ENCODE data around the gene CDC42EP1.

CDC42EP1 gene, protein sequence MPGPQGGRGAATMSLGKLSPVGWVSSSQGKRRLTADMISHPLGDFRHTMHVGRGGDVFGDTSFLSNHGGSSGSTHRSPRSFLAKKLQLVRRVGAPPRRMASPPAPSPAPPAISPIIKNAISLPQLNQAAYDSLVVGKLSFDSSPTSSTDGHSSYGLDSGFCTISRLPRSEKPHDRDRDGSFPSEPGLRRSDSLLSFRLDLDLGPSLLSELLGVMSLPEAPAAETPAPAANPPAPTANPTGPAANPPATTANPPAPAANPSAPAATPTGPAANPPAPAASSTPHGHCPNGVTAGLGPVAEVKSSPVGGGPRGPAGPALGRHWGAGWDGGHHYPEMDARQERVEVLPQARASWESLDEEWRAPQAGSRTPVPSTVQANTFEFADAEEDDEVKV

GRCh38 chr22:37559901-37560607 lies at the start of gene CDC42EP1:
CDC42EP1 (plus strand) TSS chr22:37560480; CDS start chr22:37566350, 5,870 bp downstream.
- H3K36me3 ChIP-seq (ENCODE audit: control insufficient read depth, insufficient read depth, low read length, severe bottlenecking) = peaks cover 3% of the 10 kb centered on the region
- H3K27me3 ChIP-seq (replicated peaks; ENCODE audit: control insufficient read depth, insufficient read depth, low read length) = no peaks in the 10 kb centered on the region
- no peaks in the 10 kb centered on the region for H3K9me3 ChIP-seq (ENCODE audit: control insufficient read depth, low read length)
- H3K9ac ChIP-seq (ENCODE audit: low read length) = peak within 1 kb of the TSS; percentile 98
- H3K4me1 ChIP-seq (ENCODE audit: control insufficient read depth, insufficient read depth, low read length) = peaks cover 42% of the 10 kb centered on the region
- peak within 1 kb of the TSS; percentile 97 for H3K4me3 ChIP-seq (ENCODE audit: low read length)
- peak; percentile 84 for DNase-seq (ENCODE audit: low read depth)

GRCh38 chr22:37511395-37512104 lies 48.7 kb upstream of the CDC42EP1 start:
- Histone ChIP-seq H3K4me3 (ENCODE audit: low read length) (no peak overlapping the region), H3K4me1 (ENCODE audit: control insufficient read depth, insufficient read depth, low read length) (peaks cover 27% of the 10 kb centered on the region), H3K9me3 (ENCODE audit: control insufficient read depth, low read length) (no peaks in the 10 kb centered on the region), H3K27me3 (replicated peaks; ENCODE audit: control insufficient read depth, insufficient read depth, low read length) (no peaks in the 10 kb centered on the region), H3K36me3 (ENCODE audit: control insufficient read depth, insufficient read depth, low read length, severe bottlenecking) (no peaks in the 10 kb centered on the region), H3K9ac (ENCODE audit: low read length) (no peak overlapping the region)
- no peak for DNase-seq (ENCODE audit: low read depth)

DNA sequence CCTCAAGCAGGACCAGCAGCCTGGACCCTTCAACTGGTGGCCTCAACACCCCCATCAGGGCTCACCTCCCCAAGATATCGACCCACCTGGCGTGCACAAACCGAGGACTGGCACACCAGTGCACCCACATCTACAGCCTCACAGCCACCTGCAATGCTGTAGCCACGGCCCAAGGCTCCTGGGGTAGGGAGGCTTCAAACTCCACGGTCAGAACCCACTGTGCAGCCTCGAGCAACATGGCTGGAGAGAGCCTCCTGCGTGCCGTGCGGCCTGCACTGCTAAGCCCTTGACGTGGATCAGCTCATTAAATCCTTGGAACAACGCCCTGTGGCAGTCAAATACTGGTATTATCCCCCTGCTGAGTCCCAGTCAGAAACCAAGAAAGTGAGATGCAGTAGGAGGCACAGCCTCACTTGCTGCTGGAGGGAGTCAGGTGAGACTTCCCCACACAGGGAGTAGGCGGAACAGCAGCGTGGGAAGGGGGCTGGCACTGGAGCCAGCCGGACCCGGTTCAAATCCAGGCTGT lies 45.7 kb upstream of the CDC42EP1 start:
- Histone ChIP-seq H3K9me3 (ENCODE audit: control insufficient read depth, low read length) (no peaks in the 10 kb centered on the region), H3K9ac (ENCODE audit: low read length) (no peak overlapping the region), H3K4me3 (ENCODE audit: low read length) (no peak overlapping the region), H3K36me3 (ENCODE audit: control insufficient read depth, insufficient read depth, low read length, severe bottlenecking) (no peaks in the 10 kb centered on the region), H3K27me3 (replicated peaks; ENCODE audit: control insufficient read depth, insufficient read depth, low read length) (no peaks in the 10 kb centered on the region), H3K4me1 (ENCODE audit: control insufficient read depth, insufficient read depth, low read length) (peaks cover 23% of the 10 kb centered on the region)
- DNase-seq (ENCODE audit: low read depth) = no peak

GRCh38 chr22:37515901-37516300 lies 44.4 kb upstream of the CDC42EP1 start:
- Histone ChIP-seq H3K27me3 (replicated peaks; ENCODE audit: control insufficient read depth, insufficient read depth, low read length) (no peaks in the 10 kb centered on the region), H3K36me3 (ENCODE audit: control insufficient read depth, insufficient read depth, low read length, severe bottlenecking) (no peaks in the 10 kb centered on the region), H3K4me3 (ENCODE audit: low read length) (no peak overlapping the region), H3K9ac (ENCODE audit: low read length) (no peak overlapping the region), H3K9me3 (ENCODE audit: control insufficient read depth, low read length) (no peaks in the 10 kb centered on the region), H3K4me1 (ENCODE audit: control insufficient read depth, insufficient read depth, low read length) (peaks cover 23% of the 10 kb centered on the region)
- no peak for DNase-seq (ENCODE audit: low read depth)

DNA sequence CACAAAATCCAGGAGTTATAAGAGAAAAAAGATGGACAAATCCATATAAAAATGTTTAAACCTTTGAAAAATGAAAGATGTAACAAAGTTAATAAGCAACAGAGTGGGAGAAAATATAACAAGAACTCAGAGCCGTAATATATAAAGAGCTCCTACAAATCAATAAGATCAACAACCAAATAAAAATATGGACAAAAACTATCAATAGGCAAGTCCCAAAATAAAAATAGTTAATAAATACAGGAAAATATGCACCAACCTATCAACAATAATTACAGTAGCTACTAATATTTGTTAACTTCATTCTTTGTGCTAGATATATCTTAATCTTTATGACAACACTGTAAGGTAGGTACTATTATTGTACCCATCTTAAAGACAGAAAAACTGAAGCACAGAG lies 43.8 kb upstream of the CDC42EP1 start:
- Histone ChIP-seq H3K4me3 (ENCODE audit: low read length) (no peak overlapping the region), H3K4me1 (ENCODE audit: control insufficient read depth, insufficient read depth, low read length) (peaks cover 23% of the 10 kb centered on the region), H3K9ac (ENCODE audit: low read length) (no peak overlapping the region), H3K27me3 (replicated peaks; ENCODE audit: control insufficient read depth, insufficient read depth, low read length) (no peaks in the 10 kb centered on the region), H3K9me3 (ENCODE audit: control insufficient read depth, low read length) (no peaks in the 10 kb centered on the region), H3K36me3 (ENCODE audit: control insufficient read depth, insufficient read depth, low read length, severe bottlenecking) (no peaks in the 10 kb centered on the region)
- DNase-seq (ENCODE audit: low read depth) = no peak

GRCh38 chr22:37517826-37518450 lies 42.3 kb upstream of the CDC42EP1 start:
- Histone ChIP-seq H3K9me3 (ENCODE audit: control insufficient read depth, low read length) (no peaks in the 10 kb centered on the region), H3K9ac (ENCODE audit: low read length) (peak overlapping the region; percentile 78), H3K27me3 (replicated peaks; ENCODE audit: control insufficient read depth, insufficient read depth, low read length) (no peaks in the 10 kb centered on the region), H3K4me3 (ENCODE audit: low read length) (peak overlapping the region; percentile 84), H3K4me1 (ENCODE audit: control insufficient read depth, insufficient read depth, low read length) (peaks cover 8% of the 10 kb centered on the region), H3K36me3 (ENCODE audit: control insufficient read depth, insufficient read depth, low read length, severe bottlenecking) (no peaks in the 10 kb centered on the region)
- no peak for DNase-seq (ENCODE audit: low read depth)

DNA sequence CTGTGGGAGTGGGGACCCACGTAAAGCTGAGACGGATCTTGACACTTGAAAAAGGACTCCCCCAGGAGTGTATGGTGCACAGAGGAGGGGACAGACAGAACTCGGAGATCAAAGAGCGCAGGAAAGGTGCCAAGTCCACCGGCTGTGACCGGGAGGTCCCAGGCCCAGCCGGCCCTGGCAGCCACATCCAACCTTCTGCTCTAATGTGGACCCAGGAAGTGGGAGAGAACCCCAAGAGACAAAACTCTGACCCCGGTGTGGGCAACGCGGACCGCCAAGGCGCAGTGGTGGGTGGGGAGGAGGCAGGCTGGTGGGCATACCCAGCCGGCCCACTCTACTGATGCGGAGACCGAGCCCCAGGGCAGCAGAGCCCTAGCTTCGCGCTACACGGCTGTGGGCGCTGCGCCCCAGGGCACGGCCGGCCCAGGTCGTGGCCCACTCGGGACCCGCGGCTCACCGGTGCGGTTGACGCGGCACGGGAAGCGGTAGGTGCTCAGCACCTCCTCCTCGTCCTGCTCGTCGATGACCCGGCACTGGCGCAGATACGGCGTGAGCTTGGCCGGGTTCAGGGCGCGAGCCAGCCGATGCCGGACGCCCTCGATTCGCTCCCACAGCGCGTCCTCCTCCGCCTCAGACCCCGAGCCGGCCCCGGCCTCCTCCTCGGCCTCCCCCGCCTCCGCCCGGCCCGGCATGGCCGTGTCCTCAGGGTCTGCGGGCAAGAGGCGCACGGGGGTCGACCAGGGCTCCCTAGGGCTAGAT lies 41.6 kb upstream of the CDC42EP1 start:
- Histone ChIP-seq H3K4me3 (ENCODE audit: low read length) (peak overlapping the region; percentile 84), H3K9ac (ENCODE audit: low read length) (peak overlapping the region; percentile 78), H3K4me1 (ENCODE audit: control insufficient read depth, insufficient read depth, low read length) (peaks cover 7% of the 10 kb centered on the region), H3K9me3 (ENCODE audit: control insufficient read depth, low read length) (no peaks in the 10 kb centered on the region), H3K36me3 (ENCODE audit: control insufficient read depth, insufficient read depth, low read length, severe bottlenecking) (no peaks in the 10 kb centered on the region), H3K27me3 (replicated peaks; ENCODE audit: control insufficient read depth, insufficient read depth, low read length) (no peaks in the 10 kb centered on the region)
- no peak for DNase-seq (ENCODE audit: low read depth)

GRCh38 chr22:37519268-37520195 lies 40.7 kb upstream of the CDC42EP1 start, which contains the start of gene CARD10:
CARD10 (minus strand) TSS chr22:37519415; CDS start chr22:37519200, 215 bp downstream.
- H3K4me3 ChIP-seq (ENCODE audit: low read length) = peak within 1 kb of the TSS; percentile 84
- peak; percentile 60 for DNase-seq (ENCODE audit: low read depth)
- H3K9ac ChIP-seq (ENCODE audit: low read length) = peak within 1 kb of the TSS; percentile 78
- H3K4me1 ChIP-seq (ENCODE audit: control insufficient read depth, insufficient read depth, low read length) = peaks cover 7% of the 10 kb centered on the region
- no peaks in the 10 kb centered on the region for H3K9me3 ChIP-seq (ENCODE audit: control insufficient read depth, low read length)
- H3K36me3 ChIP-seq (ENCODE audit: control insufficient read depth, insufficient read depth, low read length, severe bottlenecking) = no peaks in the 10 kb centered on the region
- H3K27me3 ChIP-seq (replicated peaks; ENCODE audit: control insufficient read depth, insufficient read depth, low read length) = no peaks in the 10 kb centered on the region

- H3K27me3 ChIP-seq (replicated peaks; ENCODE audit: control insufficient read depth, insufficient read depth, low read length) = no peaks in the 10 kb centered on the region
- H3K4me1 ChIP-seq (ENCODE audit: control insufficient read depth, insufficient read depth, low read length) = peaks cover 19% of the 10 kb centered on the region
- H3K9ac ChIP-seq (ENCODE audit: low read length) = no peak overlapping the region
- H3K36me3 ChIP-seq (ENCODE audit: control insufficient read depth, insufficient read depth, low read length, severe bottlenecking) = no peaks in the 10 kb centered on the region
- no peaks in the 10 kb centered on the region for H3K9me3 ChIP-seq (ENCODE audit: control insufficient read depth, low read length)
- DNase-seq (ENCODE audit: low read depth) = no peak
- H3K4me3 ChIP-seq (ENCODE audit: low read length) = no peak overlapping the region
Observed at GRCh38 chr22:37520776-37521191, 39.5 kb upstream of the CDC42EP1 start.
